HG03460 (cell line): Measurements from ENCODE around the gene WNT10A.

Experiments
- ATAC-seq: cut with Tn5 transposase; IDR thresholded peaks from one replicate; pipeline ENCODE4 v1.9.1; 2021; ENCODE audit not compliant: unreplicated experiment

The WNT10A gene

DNA sequence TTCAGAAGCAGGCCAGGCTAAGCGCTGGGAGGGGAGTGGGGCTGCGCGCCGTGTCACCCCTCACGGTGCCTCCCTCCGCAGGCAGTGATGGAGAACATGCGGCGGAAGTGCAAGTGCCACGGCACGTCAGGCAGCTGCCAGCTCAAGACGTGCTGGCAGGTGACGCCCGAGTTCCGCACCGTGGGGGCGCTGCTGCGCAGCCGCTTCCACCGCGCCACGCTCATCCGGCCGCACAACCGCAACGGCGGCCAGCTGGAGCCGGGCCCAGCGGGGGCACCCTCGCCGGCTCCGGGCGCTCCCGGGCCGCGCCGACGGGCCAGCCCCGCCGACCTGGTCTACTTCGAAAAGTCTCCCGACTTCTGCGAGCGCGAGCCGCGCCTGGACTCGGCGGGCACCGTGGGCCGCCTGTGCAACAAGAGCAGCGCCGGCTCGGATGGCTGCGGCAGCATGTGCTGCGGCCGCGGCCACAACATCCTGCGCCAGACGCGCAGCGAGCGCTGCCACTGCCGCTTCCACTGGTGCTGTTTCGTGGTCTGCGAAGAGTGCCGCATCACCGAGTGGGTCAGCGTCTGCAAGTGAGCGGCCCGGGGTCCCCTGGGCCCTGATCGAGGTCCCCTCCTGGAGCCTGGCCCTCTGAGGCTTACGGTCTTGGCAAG, 12.2 kb downstream of the WNT10A start:
- peak; percentile 39 for ATAC-seq

DNA sequence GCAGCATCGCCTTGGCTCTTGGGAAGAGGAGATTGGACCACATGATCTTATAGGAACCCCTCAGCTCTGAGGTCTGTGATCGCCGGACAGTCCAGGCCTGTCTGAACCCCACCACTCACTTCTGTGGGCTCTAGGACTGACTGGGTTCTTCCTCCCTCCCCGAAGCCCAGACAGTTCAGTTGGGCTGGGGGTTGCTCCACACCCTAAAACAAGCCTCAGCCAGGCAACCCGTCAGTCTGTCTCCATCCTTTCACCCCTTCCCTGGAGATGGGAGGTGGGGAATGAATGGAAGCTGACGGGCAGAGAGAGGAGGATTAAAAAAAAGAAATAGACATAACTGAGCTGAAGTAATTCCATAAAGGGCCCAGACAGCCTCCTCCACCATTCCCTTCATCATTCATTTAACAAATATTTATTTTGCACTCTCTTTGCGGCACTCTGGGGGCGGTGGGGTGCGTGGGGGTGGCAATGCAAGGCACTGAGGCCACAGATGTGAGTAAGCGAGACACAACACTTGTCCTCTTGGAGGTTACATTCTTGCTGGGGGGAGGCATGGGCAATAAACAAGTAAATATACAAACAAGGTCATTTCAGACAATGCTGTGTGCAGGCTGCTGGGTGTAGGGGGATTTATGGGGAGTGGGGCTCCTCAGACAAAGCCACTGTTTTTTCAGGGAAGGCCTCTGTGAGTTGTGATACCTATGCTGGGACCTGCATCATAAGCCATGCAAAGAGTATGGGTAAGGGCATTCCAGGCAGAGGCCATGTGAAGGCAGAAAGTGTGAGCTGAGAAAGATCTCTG, 12.9 kb downstream of the WNT10A start:
- no peak for ATAC-seq

DNA sequence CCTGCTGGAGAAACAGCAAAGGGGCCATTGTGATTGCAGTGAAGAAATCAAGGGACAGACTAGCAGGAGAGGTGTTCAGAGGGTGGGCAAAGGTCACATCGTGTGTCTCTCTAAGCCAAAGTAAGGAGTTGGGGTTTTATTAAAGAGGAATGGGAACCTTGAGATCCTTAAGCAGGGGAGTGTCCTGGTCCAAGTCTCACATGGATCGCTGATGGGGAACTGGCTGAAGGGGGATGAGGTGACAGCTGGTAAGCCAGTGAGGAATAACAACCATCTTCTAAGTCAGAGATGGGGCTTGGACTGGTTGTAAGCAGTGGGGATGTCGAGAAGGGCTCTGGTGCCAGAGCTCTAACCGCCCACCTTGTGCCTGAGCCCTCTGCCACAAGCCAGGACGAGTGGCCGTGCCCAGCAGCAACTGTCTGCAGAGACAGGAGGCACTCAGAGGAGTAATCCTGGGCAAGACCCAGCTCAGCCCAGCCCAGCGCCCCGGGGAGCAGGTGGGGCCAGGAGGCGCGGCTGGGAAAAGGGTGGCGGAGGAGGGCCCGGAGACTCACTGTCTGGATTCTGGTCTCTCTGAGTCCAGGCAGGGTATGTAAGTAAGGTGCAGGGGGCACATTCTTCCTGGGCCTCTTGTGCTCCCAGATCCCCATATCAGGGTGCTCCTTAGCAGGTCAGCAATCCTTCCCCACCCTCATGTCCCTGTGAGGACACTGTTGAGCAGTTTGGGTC, 13.7 kb downstream of the WNT10A start:
- no peak for ATAC-seq

DNA sequence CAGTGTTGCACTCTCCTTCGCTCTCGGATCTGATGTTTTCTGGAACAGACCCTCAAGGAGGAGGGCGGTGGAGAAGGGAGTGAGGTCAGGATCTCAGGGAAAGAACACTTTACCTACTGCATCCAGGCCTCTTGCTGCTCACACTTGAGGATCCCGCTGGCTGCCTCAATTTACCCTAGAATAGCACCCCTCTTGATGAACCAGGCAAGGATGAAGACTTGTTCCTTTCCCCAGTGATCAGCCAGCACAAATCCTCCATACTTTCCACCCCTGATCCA, 14.2 kb downstream of the WNT10A start:
- no peak for ATAC-seq

DNA sequence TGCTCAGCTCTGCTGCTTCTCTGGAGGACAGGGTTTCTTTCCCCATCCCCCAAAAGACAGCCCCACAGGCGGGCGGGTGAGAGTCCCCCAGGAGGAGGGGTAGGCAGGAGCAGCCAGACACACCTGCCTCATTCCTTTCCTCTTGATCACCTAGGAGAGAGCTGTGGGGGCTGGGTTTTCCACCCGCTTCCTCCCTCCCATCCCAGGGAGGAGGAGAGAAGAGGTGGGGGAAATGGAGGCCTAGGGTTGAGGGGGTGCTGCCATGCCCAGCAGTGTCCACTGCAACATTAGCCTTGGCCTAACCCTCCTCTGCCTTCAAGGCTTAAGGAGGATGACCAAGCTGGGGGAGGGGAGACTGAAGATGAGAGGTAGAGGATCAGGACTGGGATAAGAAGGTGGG, 14.7 kb downstream of the WNT10A start:
- no peak for ATAC-seq

DNA sequence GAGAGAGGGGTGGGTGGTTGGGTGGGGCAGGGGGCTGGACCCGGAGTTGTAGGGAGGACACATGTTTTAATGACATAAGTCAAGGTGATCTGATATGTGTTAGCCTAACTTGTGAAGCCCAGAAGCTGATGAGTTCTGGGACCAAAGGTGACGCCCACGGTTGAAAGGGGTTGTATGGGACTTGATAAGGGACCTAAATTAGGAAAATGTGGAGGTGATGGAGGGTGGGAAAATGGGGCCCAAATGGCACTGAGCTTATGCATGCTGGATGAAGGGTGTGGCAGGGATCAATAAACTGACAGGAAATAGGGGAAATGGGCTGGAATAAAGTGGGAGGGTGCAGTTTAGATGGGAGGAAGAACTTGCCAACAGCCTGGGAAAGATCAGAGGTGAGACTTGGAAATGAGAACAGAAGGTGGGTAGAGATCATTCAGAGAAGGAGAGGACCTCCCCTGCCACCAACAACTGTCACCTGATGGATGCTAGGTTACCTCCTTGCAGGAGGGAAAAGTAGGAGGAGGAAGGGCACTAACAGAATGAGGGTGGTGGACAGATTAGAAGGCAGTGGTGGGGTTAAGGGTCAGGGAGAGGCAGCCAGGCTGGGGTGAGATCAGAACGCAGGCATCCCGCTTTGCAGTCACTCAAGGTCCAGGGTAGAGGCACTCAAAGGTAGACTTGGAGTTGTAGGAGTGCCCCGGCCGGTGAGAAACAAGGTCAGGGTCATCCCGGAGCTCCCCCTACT, 15.3 kb downstream of the WNT10A start:
- peak; percentile 9 for ATAC-seq

DNA sequence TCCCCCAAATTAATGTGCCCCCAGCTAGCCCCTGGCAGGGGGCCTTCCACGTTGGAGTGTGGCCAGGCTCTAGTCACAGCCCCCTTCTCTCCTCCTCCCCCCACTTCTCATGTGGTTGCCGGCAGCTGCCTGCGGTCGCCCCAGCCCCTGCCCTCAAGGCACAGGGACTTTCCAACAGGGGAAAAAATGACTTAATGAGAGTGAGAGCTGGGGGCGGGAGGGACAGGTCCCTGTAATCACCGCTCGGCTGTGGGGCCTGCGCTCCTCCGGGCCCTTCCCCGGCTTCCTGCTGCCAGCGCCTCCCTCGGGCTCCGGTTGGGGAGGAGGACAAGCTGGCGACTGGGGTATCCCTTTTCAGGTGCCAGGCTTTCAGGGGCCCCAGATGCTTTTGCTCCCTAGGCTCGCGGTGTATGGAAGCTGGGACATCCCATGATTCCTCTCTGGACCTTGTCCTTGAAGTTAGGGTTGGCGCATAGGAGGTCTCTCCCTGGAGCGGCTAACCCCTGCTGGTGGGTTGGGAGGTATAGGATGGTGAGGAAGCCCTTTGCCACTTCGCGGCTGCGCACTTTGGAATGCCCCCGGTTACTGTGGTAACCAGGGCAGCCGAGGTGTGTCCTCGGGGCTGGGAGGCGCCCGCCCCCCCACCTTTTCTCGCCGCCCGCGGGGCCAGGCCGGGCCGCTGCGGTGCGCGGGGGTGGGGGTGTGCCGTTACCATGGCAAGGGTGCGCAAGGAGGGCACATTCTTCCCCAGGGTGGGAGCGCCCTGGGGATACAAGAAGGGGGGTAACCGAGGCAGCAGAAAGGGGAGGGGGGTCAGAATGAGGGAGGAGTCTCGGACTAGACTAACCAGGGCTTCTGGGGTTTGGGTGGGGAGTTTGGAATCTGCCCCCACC, 16.1 kb downstream of the WNT10A start:
- ATAC-seq = peak; percentile 58

DNA sequence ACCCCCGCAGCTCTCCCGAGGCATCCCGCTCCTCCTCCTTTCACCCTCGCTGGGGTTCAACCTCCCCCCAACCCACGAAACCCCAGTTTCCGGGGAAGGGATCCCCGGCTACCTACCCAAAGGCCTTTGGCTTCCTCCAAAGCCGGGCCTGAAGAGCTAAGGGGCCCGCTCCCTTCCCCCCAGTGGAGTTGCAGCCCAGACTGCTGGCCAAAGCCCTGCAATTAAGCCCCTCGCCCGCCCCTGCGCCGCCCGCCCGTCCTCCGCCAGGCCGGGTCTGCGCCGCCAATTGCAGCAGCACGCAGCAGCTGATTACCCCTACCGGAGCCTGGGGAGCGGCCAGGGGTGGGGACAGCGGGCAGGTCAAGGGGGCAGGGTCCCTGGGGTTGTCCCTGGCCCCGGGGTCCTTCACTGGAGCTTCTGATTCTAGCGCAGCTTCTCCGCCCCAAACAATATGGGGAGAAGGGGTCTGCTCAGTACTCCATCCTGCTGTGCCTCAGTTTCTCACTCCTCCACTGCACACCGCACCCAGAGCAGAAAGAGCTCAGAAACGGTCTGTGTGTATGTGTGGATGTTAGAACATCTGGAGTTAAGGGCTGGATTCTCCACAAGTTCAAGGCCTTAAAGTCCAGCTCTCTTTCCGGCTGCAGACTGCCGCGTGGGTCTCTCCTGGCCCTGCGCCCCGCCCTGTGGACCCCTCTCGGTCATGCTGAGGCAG, 16.9 kb downstream of the WNT10A start:
- no peak for ATAC-seq

DNA sequence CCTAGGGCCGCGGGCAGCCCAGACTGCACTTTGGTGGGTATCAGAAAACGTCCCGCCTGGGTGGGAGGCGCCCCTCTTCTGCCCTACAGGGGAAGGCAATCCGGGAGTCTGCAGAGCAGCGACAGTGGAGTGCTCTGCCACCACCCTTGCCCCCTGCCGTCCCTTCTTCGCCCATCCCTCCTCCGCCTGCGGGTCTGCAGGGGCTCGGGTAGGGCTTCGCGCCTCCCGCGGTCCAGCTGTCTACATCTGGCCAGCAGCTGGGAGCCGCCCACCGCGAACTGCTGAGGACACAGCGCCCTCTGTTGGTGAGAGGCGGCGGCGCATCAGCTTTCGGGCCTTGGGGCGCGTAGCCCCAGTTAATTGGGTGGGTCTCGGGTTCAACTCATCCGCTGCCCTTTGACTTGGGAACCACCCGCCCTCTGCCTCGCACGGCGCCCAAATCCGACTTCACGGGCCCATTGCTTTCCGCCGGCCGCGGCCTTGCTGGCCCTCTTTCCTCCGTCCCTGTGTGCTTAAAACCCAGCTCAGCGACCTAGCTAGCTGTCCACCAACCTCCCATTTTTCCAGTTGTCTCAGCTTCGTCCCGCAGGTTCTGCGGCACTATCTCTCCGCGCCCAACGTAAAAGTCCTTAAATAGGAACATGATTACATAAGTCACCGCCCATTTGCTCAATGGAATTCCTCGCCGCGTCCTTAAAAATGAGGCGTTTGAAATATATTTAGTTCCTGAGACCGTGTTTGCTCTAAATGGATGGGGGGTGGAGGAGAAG, 17.6 kb downstream of the WNT10A start:
- ATAC-seq = peak; percentile 31

DNA sequence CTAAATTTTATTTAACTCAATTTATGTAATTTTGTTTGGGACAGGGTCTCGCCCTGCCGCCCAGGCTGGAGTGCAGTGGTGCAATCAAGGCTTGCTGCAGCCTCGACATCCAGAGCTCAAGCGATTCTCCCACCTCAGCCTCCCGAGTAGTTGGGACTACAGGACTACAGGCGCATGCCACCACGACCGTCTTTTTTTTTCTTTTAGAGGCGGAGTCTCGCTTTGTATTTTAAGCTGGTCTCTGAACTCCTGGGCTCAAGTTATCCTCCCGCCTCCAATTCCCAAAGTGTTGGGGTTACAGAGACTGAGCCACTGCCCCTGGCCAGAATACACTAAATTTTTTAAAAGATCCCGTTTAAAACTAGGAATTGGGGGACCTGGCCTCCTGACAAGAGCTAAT, 18.5 kb downstream of the WNT10A start:
- no peak for ATAC-seq

DNA sequence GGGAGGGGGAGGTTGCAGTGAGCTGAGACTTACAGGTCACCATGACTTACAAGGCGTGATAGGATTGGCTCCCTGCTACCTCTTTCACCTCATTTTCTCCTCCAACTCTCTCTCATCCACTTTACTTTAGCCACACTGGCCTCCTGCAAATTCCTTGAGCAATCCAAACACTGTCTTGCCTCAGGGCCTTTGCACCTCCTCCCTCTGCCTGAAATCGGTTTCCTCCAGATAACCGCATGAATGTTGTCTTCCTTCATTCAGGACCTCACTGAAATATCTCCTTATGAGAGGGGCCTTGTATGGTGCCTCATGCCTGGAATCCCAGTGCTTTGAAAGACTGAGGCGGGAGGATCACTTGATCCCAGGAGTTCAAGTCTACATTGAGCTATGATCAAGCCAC, 21.8 kb downstream of the WNT10A start:
- ATAC-seq = no peak

DNA sequence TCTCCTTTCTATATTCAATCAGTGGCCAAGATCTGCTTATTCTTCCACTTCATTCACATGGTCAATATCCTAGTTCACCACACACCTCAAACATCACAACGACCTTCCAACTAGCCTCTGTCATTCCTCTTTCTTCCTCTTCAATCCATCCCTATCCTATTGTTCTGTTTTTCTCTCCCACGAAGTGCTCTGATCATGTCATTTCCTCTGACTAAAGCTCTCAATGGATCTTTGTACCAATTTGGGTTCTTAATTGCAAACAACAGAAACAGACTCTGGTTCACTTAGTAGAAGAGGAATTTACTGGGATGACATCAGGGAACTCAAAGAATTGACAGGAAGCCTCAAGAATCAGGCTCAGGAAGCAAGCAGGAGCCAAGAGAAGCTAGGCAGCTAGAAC, 23.5 kb downstream of the WNT10A start:
- no peak for ATAC-seq

DNA sequence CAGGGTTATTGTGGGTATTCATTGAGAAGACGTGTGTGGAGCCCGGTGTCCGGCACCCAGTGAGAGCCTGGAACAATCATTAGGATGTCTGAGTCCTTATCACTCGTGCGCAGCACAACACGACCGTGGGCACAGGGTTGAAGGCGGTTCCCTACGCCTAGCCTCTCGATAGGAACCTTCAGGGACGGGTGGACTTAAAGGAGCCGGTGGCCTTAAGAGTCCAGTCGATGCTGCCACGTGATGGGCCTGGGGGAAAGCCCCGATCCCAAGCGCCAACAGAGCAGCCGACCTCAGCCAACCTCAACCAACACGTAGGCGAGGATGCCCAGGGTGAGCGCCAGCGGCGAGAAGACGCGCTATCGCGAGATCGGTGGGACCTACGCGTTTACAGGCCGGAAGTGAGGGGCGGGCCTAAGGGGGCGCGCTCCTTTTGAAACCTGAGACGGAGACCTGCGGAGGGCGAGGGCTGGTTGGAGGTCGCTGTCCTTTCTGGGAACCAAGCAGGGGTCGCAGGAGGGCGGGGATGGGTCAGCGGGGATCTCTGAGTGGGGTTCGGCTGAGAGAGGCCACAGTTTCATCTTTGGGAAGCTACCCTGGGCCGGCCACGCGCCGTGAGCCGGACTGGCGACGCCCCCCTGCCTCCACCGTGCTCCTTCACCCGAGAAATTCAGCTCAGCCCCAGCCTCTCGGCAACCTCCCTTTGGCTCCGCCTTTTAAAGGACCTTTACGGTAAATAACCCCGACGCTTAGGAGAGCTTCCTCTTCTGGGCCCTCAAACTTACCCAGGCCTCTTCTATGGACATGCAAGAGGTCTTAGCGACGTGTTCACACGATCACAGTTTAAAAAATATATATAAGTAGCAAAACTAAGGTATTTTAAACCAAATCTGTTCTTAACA, 28.3 kb downstream of the WNT10A start:
- peak; percentile 96 for ATAC-seq

DNA sequence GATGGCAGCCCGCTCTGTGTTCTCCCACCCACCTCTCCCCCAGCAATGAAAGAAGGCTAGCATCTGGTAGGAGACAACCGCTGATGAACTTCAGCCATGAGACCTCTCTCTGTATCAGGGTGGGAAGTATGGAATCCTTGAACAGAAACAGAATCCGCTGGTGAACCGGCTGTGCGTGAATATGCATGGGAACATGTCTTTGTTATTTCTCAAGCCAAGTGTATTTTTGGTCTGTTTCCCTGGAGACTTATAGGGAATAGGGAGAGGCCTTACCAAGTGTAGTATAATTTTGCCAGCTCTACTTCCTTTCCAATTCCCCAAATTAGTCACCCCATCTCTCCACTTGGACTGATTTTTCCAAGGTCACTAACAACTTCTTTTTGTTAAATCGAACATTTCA, 30.1 kb downstream of the WNT10A start:
- no peak for ATAC-seq

DNA sequence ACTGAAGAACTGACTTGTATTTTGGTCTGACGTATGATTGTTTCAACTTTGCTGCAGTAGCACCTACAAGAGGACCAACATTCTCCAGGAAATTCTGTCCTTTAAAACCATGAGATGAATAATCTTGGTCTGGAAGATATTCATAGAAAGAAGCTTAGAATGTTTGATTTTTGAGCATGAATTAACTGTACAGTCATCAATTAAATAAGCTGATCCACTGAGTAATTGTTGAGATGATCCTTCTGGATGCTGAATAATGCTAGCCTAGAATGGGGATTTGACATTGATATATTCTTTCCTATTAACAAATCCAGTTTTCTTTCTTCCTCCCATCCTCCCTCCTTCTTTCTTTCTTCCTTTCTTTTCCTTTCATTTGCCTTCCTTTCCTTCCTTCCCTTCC, 39.9 kb downstream of the WNT10A start:
- no peak for ATAC-seq

DNA sequence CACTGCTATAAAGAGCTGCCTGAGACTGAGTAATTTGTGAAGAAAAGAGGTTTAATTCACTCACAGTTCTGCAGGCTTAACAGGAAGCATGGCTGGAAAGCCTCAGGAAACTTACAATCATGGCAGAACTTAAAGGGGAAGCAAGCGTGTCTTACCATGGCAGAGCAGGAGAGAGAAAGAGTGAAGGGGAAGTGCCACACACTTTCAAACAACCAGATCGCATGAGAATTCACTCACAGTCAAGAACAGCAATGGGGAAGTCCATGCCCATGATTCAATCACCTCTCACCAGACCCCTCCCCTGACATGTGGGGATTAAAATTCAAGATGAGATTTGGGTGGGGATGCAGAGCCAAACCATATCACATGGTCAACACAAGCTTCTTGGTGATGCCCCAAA, 44.1 kb downstream of the WNT10A start:
- no peak for ATAC-seq

DNA sequence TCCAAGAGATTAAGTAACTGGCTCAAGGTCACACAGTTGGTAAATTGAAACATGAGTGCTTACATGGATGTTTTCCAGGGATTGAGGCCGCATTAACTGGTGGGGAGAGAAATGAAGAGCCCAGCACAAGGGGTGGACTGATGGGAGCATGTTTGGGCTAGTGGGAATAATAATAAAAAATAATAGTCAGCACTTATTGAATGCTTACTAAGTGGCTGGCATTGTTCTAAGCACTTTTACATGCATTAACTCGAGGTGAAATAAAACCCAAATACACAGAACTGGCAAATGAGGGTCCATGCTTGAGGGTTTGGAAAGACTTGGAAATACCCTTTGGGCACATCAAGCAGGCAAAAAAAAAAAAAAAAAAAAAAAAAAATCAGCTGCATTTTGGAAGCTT, 44.8 kb downstream of the WNT10A start:
- no peak for ATAC-seq

DNA sequence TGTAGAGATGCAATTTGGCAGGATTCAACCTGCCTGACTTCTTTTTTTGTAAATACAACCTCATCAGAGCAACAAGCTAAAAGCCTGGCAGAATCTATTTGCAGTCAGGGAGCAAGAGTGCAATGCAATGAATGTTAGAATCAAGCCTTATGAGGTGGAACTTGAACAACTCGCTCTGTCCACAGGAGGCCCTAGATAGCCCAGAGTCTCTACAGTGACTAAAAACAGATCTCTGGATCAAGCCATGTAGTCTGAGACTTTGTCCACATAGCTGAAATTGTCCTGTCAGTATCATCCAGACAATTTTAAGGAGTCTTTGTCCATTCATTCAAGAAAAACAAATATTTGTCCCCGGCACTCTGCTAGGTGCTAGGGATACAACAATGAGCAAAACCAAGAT, 46.8 kb downstream of the WNT10A start:
- no peak for ATAC-seq
